Hepatocyte (in vitro differentiated cells): Measurements from ENCODE around the gene IL1RAPL1. TPM values are rescaled to one million over a fixed set of nuclear protein-coding genes. Genes with fewer than 3 reads are reported as not detected.

Source experiments
- DNase-seq: peaks from one replicate; pipeline ENCODE4 v3.0.0-alpha.2; 2016; ENCODE audit warnings: low spot score
- H2AFZ ChIP-seq: fragments of 200-600 bp; sonication (generic); 2 replicates; pipeline ENCODE4 v1.6.0; 2016; ENCODE audit warnings: antibody characterized with exemption, mild to moderate bottlenecking
- H3K27ac ChIP-seq: fragments of 200-600 bp; sonication (generic); 2 replicates; pipeline ENCODE4 v1.5.1; 2016; ENCODE audit warnings: mild to moderate bottlenecking
- H3K27me3 ChIP-seq: fragments of 200-600 bp; sonication (generic); 2 replicates; pipeline ENCODE4 v1.6.1; 2016
- H3K36me3 ChIP-seq: fragments of 200-600 bp; sonication (generic); replicated peaks from 2 replicates; pipeline ENCODE4 v1.5.1; 2016; ENCODE audit warnings: low read depth; ENCODE audit not compliant: insufficient read depth
- H3K4me1 ChIP-seq: fragments of 200-600 bp; sonication (generic); 2 replicates; pipeline ENCODE4 v1.5.1; 2016; ENCODE audit warnings: mild to moderate bottlenecking, moderate library complexity; ENCODE audit not compliant: insufficient read depth
- H3K4me2 ChIP-seq: fragments of 200-600 bp; sonication (generic); 2 replicates; pipeline ENCODE4 v1.6.0; 2016
- H3K4me3 ChIP-seq: fragments of 200-600 bp; sonication (generic); 2 replicates; pipeline ENCODE4 v1.5.1; 2016; ENCODE audit warnings: mild to moderate bottlenecking
- H3K79me2 ChIP-seq: fragments of 200-600 bp; sonication (generic); 2 replicates; pipeline ENCODE4 v1.6.0; 2017; ENCODE audit warnings: mild to moderate bottlenecking
- H3K9me2 ChIP-seq: fragments of 200-600 bp; sonication (generic); replicated peaks from 2 replicates; pipeline ENCODE4 v1.6.0; 2017; ENCODE audit warnings: mild to moderate bottlenecking; ENCODE audit not compliant: insufficient read depth
- H3K9me3 ChIP-seq: fragments of 200-600 bp; sonication (generic); 2 replicates; pipeline ENCODE4 v1.5.1; 2016; ENCODE audit warnings: low read depth, mild to moderate bottlenecking
- H4K20me1 ChIP-seq: fragments of 200-600 bp; sonication (generic); 2 replicates; pipeline ENCODE4 v1.6.0; 2016; ENCODE audit warnings: mild to moderate bottlenecking; ENCODE audit not compliant: insufficient read depth, poor library complexity, severe bottlenecking
- CTCF ChIP-seq: fragments of 200-600 bp; sonication (generic); IDR thresholded peaks from 2 replicates; pipeline ENCODE4 v1.5.1; 2016; ENCODE audit warnings: antibody characterized with exemption, mild to moderate bottlenecking; ENCODE audit not compliant: poor library complexity
- EZH2 ChIP-seq: fragments of 200-600 bp; sonication (generic); IDR thresholded peaks from 2 replicates; pipeline ENCODE4 v1.6.1; 2016; ENCODE audit warnings: antibody characterized with exemption, mild to moderate bottlenecking, borderline replicate concordance
- EZH2phosphoT487 ChIP-seq: fragments of 200-600 bp; sonication (generic); IDR thresholded peaks from one replicate; pipeline ENCODE4 v1.6.1; 2018; ENCODE audit warnings: antibody characterized with exemption, mild to moderate bottlenecking, low read depth, moderate library complexity; ENCODE audit not compliant: unreplicated experiment, severe bottlenecking
- WGBS: methylation state at CpG from one replicate; pipeline ENCODE4 v1.1.6; 2016; ENCODE audit warnings: low lambda C conversion rate; ENCODE audit errors: missing lambda C conversion rate; 5-methylcytosine and 5-hydroxymethylcytosine counted together
- polyA plus RNA-seq: library from polyadenylated mRNA; unstranded; fragments of >200 nt; fragmentation: Nextera tagmentation; extraction: Ambion mirVana; gene quantifications from 2 replicates; pipeline ENCODE4 v1.2.1, GENCODE V29; 2016
- total RNA-seq: library from RNA; depleted of rRNA; stranded (reverse); fragments of >200 nt; gene quantifications from 2 replicates; pipeline ENCODE4 v1.2.3, GENCODE V29; 2014

IL1RAPL1 gene
- total and polyA plus RNA-seq, 2 experiments from 2014 or later = 0.89 to 2.7 TPM

- Histone ChIP-seq H3K27me3 (no peaks in the 10 kb centered on the region), H3K9me3 (no peaks in the 10 kb centered on the region), H3K4me2 (no peak overlapping the region), H3K27ac (no peak overlapping the region), H3K9me2 (no peaks in the 10 kb centered on the region), H4K20me1 (no peaks in the 10 kb centered on the region), H3K36me3 (no peaks in the 10 kb centered on the region), H3K79me2 (no peaks in the 10 kb centered on the region), H3K4me1 (no peaks in the 10 kb centered on the region), H2AFZ (no peak overlapping the region), H3K4me3 (no peak overlapping the region)
- WGBS = 83% methylated on average over 7 of the region's 7 CpGs
- no peak for DNase-seq
- TF ChIP-seq CTCF = no peak
- no peak for TF ChIP-seq EZH2phosphoT487
- TF ChIP-seq EZH2 = no peak
Measured at GRCh38 chrX:29604381-29604780, 1017.1 kb downstream of the IL1RAPL1 start.

GRCh38 chrX:29617276-29617675 is 1030.0 kb downstream of the IL1RAPL1 start:
- Histone ChIP-seq H2AFZ (no peak overlapping the region), H4K20me1 (no peaks in the 10 kb centered on the region), H3K79me2 (no peaks in the 10 kb centered on the region), H3K27ac (no peak overlapping the region), H3K4me3 (no peak overlapping the region), H3K9me2 (no peaks in the 10 kb centered on the region), H3K4me2 (no peak overlapping the region), H3K27me3 (no peaks in the 10 kb centered on the region), H3K4me1 (no peaks in the 10 kb centered on the region), H3K9me3 (no peaks in the 10 kb centered on the region), H3K36me3 (no peaks in the 10 kb centered on the region)
- WGBS = 82% methylated on average over 3 of the region's 3 CpGs
- TF ChIP-seq CTCF (no peak), EZH2phosphoT487 (no peak), EZH2 (no peak)
- DNase-seq = no peak

DNA sequence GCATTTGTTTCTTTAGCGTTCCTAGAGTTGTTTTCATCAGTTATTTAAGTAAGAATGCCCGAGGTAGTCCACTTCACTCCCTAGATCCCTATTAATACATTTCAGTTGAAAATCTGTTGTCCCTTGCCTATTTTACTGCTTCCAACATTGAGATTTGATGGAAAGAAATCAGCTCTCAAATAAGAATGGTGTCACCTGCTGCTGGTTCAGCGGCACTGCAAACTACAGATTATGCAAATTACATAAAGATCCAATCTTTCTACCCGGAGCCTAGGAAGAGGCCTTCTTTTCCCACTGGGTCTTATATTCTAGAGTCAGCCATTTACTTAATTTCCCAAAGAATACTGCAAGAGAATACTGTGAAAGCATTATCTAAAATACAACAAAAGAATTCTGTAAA is 1030.5 kb downstream of the IL1RAPL1 start:
- H3K9me3 ChIP-seq = no peaks in the 10 kb centered on the region
- no peaks in the 10 kb centered on the region for H3K4me1 ChIP-seq
- no peaks in the 10 kb centered on the region for H3K27me3 ChIP-seq
- H3K4me2 ChIP-seq = no peak overlapping the region
- no peaks in the 10 kb centered on the region for H3K36me3 ChIP-seq
- H3K79me2 ChIP-seq = no peaks in the 10 kb centered on the region
- no peak overlapping the region for H2AFZ ChIP-seq
- no peak for TF ChIP-seq EZH2
- TF ChIP-seq CTCF = peak; percentile 20
- H3K4me3 ChIP-seq = no peak overlapping the region
- 51% methylated on average over 4 of the region's 4 CpGs for WGBS
- no peak for DNase-seq
- H3K27ac ChIP-seq = no peak overlapping the region
- no peaks in the 10 kb centered on the region for H4K20me1 ChIP-seq
- no peaks in the 10 kb centered on the region for H3K9me2 ChIP-seq

DNA sequence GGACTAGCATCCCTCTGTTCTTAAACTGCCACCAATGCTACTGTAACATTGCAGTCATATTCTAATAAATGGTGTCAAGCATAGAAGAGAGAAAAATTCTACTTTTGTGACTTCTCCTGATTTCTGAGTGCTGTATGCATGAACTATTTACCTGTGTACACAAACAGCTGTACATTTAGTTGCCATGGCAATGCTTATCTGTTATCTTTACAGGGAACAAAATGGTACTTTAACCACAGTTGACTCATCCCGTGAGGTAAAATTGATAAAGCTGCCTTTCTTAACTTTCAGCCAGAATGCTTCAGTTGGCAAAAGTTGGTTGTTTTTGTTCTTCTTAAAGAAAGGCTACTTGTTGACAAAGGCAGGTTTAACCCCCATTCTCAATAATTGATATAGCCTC is 1040.6 kb downstream of the IL1RAPL1 start:
- 50% methylated on average over 1 of the region's 1 CpG for WGBS
- Histone ChIP-seq H3K4me2 (no peak overlapping the region), H3K4me1 (no peaks in the 10 kb centered on the region), H3K4me3 (no peak overlapping the region), H4K20me1 (no peaks in the 10 kb centered on the region), H3K27me3 (no peaks in the 10 kb centered on the region), H3K79me2 (no peaks in the 10 kb centered on the region), H3K9me3 (no peaks in the 10 kb centered on the region), H3K9me2 (no peaks in the 10 kb centered on the region), H3K36me3 (no peaks in the 10 kb centered on the region), H3K27ac (no peak overlapping the region), H2AFZ (no peak overlapping the region)
- no peak for TF ChIP-seq EZH2
- no peak for TF ChIP-seq EZH2phosphoT487
- TF ChIP-seq CTCF = no peak
- peak; percentile 19 for DNase-seq
